Mesenchymal stem cell (in vitro differentiated cells and primary cell): ENCODE results near the gene PCBD2. TPM values are rescaled to one million over a fixed set of nuclear protein-coding genes. Genes with fewer than 3 reads are reported as not detected.
A peak's percentile ranks its signal among the peaks of the same experiment; 100 is the strongest.
"Not testable (repeated sequence)": the region's sequence is repeated elsewhere in the genome, so short reads cannot be mapped to it uniquely, and the experiment has no call there.

Experiments used
- DNase-seq: peaks from one replicate; pipeline ENCODE4 v3.0.0-alpha.2; 2013
- H2AFZ ChIP-seq: one replicate; pipeline ENCODE4 v1.6.1; 2013; ENCODE audit warnings: low read depth, mild to moderate bottlenecking, control low read depth, inconsistent platforms, low read length, moderate library complexity
- H2AK5ac ChIP-seq: 2 replicates; pipeline ENCODE4 v1.6.1; 2013; ENCODE audit warnings: low read length, moderate library complexity, mild to moderate bottlenecking, inconsistent platforms; ENCODE audit not compliant: severe bottlenecking
- H2BK120ac ChIP-seq: one replicate; pipeline ENCODE4 v1.6.1; 2013; ENCODE audit warnings: low read depth, mild to moderate bottlenecking, inconsistent platforms, low read length, moderate library complexity
- H2BK12ac ChIP-seq, 2 experiments: one replicate each; pipeline ENCODE4 v1.6.1; 2013; ENCODE audit warnings: inconsistent platforms in 2 of 2, low read length in 2 of 2, mild to moderate bottlenecking in 2 of 2, moderate library complexity in 2 of 2, control low read depth in 1 of 2
- H2BK15ac ChIP-seq: one replicate; pipeline ENCODE4 v1.6.1; 2013; ENCODE audit warnings: mild to moderate bottlenecking, low read depth, inconsistent platforms; ENCODE audit not compliant: poor library complexity, severe bottlenecking
- H2BK5ac ChIP-seq: 2 replicates; pipeline ENCODE4 v1.6.1; 2013; ENCODE audit warnings: low read depth, mild to moderate bottlenecking, low read length, control low read depth, inconsistent platforms; ENCODE audit not compliant: poor library complexity, severe bottlenecking
- H3K14ac ChIP-seq, 2 experiments: one replicate each; pipeline ENCODE4 v1.6.1; 2013; ENCODE audit warnings: inconsistent platforms in 2 of 2, low read length in 2 of 2, control low read depth in 1 of 2, mild to moderate bottlenecking in 1 of 2, moderate library complexity in 1 of 2
- H3K18ac ChIP-seq, 2 experiments: one replicate each; pipeline ENCODE4 v1.6.1; 2013; ENCODE audit warnings: inconsistent platforms in 2 of 2, low read length in 2 of 2, control low read depth in 1 of 2, low read depth in 1 of 2, mild to moderate bottlenecking in 1 of 2
- H3K23ac ChIP-seq, 2 experiments: one replicate each; pipeline ENCODE4 v1.6.1; 2013; ENCODE audit warnings: inconsistent platforms in 2 of 2, low read length in 2 of 2, mild to moderate bottlenecking in 2 of 2, moderate library complexity in 2 of 2, control low read depth in 1 of 2
- H3K27ac ChIP-seq: 2 replicates; pipeline ENCODE4 v1.5.1; 2013; ENCODE audit warnings: mild to moderate bottlenecking, moderate library complexity, low read length, control low read depth, inconsistent platforms; ENCODE audit not compliant: poor library complexity, severe bottlenecking
- H3K27me3 ChIP-seq, 2 experiments: 2 replicates each; pipeline versions ENCODE4 v1.6.1 to v1.7.0; 2013; ENCODE audit warnings: low read length in 2 of 2, mild to moderate bottlenecking in 2 of 2, moderate library complexity in 2 of 2, control low read depth in 1 of 2, inconsistent platforms in 1 of 2; ENCODE audit not compliant: control insufficient read depth in 1 of 2, insufficient read depth in 1 of 2
- H3K36me3 ChIP-seq, 2 experiments: 2 replicates each; pipeline versions ENCODE4 v1.6.1 to v1.7.0; 2013; ENCODE audit warnings: low read length in 2 of 2, control low read depth in 1 of 2, inconsistent platforms in 1 of 2, low read depth in 1 of 2, mild to moderate bottlenecking in 1 of 2; ENCODE audit not compliant: insufficient read depth in 2 of 2, control insufficient read depth in 1 of 2
- H3K4ac ChIP-seq, 2 experiments: one replicate each; pipeline ENCODE4 v1.6.1; 2013; ENCODE audit warnings: inconsistent platforms in 2 of 2, low read length in 2 of 2, mild to moderate bottlenecking in 2 of 2, moderate library complexity in 2 of 2, control low read depth in 1 of 2, low read depth in 1 of 2
- H3K4me1 ChIP-seq: 2 replicates; pipeline ENCODE4 v1.6.1; 2013; ENCODE audit warnings: low read depth, low read length, control low read depth; ENCODE audit not compliant: control insufficient read depth, insufficient read depth
- H3K4me2 ChIP-seq: 2 replicates; pipeline ENCODE4 v1.6.1; 2013; ENCODE audit warnings: low read length, mild to moderate bottlenecking, inconsistent platforms; ENCODE audit not compliant: poor library complexity, severe bottlenecking
- H3K4me3 ChIP-seq, 2 experiments: 2 replicates each; pipeline versions ENCODE4 v1.5.1 to v1.7.0; 2013; ENCODE audit warnings: low read length in 2 of 2, mild to moderate bottlenecking in 2 of 2, control low read depth in 1 of 2, low read depth in 1 of 2; ENCODE audit not compliant: insufficient read depth in 1 of 2
- H3K79me1 ChIP-seq: replicated peaks from 2 replicates; pipeline ENCODE4 v1.6.1; 2013; ENCODE audit warnings: mild to moderate bottlenecking, control low read depth, low read length, inconsistent platforms; ENCODE audit not compliant: poor library complexity, severe bottlenecking
- H3K9ac ChIP-seq: 2 replicates; pipeline ENCODE4 v1.7.0; 2013; ENCODE audit warnings: mild to moderate bottlenecking, low read length, moderate library complexity
- H3K9me3 ChIP-seq: 2 replicates; pipeline ENCODE4 v1.7.0; 2013; ENCODE audit warnings: mild to moderate bottlenecking, low read length; ENCODE audit not compliant: control insufficient read depth
- H4K8ac ChIP-seq: one replicate; pipeline ENCODE4 v1.6.1; 2013; ENCODE audit warnings: inconsistent platforms, mild to moderate bottlenecking, low read length, moderate library complexity
- H4K91ac ChIP-seq: one replicate; pipeline ENCODE4 v1.6.1; 2013; ENCODE audit warnings: mild to moderate bottlenecking, low read length, inconsistent platforms
- WGBS: methylation state at CpG from one replicate; pipeline ENCODE4 v1.1.7; 2013; ENCODE audit warnings: mixed read lengths; 5-methylcytosine and 5-hydroxymethylcytosine counted together
- polyA plus RNA-seq, 2 experiments: library from polyadenylated mRNA; stranded (reverse); fragments of 200-250 nt; gene quantifications; one replicate each; pipeline ENCODE4 v1.2.3, GENCODE V29; 2013

The PCBD2 gene
- polyA plus RNA-seq (2013, experiment 1 of 2) = 4.8 TPM
- polyA plus RNA-seq (2013, experiment 2 of 2) = 4.6 TPM

GRCh38 chr5:134904610-134905245 lies at the start of gene PCBD2:
PCBD2 (plus strand) TSS chr5:134905131; CDS start chr5:134905140, 9 bp downstream.
- Histone ChIP-seq H3K27ac (peak within 1 kb of the TSS; percentile 99), H3K9ac (peak within 1 kb of the TSS; percentile 97), H3K18ac (peak within 1 kb of the TSS; percentile 96 to 98), H3K36me3 (peaks cover 6 to 22% of the 10 kb centered on the region in 2 experiments), H3K14ac (peak within 1 kb of the TSS; percentile 57 to 97), H2BK120ac (peak within 1 kb of the TSS; percentile 95), H2AK5ac (peak within 1 kb of the TSS; percentile 86), H3K4ac (peak within 1 kb of the TSS; percentile 75 to 87), H3K27me3 (no peaks in the 10 kb centered on the region), H2BK12ac (peak within 1 kb of the TSS in 1 of 2 experiments; percentile 95), H3K23ac (peak within 1 kb of the TSS in 1 of 2 experiments; percentile 93), H3K4me2 (peak within 1 kb of the TSS; percentile 84), H3K9me3 (no peaks in the 10 kb centered on the region), H3K4me3 (peak within 1 kb of the TSS; percentile 80 to 93), H3K4me1 (peaks cover 3% of the 10 kb centered on the region), H3K79me1 (peaks cover 15% of the 10 kb centered on the region), H2BK15ac (peak within 1 kb of the TSS; percentile 83), H4K91ac (peak within 1 kb of the TSS; percentile 97), H2AFZ (peak within 1 kb of the TSS; percentile 86), H4K8ac (peak within 1 kb of the TSS; percentile 99), H2BK5ac (peak within 1 kb of the TSS; percentile 90)
- DNase-seq = peak; percentile 88
- WGBS = under 1% methylated on average over 45 of the region's 84 CpGs

DNA sequence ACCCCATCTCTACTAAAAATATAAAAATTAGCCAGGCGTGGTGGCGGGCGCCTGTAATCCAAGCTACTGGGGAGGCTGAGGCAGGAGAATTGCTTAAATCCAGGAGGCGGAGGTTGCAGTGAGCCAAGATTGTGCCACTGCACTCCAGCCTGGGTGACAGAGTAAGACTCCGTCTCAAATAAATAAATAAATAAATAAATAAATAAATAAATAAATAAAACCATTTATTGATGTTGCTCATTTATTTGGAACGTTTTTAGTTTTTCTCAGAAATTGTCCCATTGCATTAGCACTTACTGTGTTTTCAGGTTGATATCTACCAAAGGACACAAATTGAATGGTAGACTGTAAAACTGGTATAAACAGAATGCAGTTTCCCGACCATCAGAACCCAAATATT lies 48.5 kb upstream of the PCBD2 start:
- not testable (repeated sequence) for H3K27ac ChIP-seq, H2BK15ac ChIP-seq, H3K4me2 ChIP-seq, H3K79me1 ChIP-seq, H2BK5ac ChIP-seq, H2AK5ac ChIP-seq, H3K4me1 ChIP-seq, H3K18ac ChIP-seq, DNase-seq, H3K14ac ChIP-seq, H2BK12ac ChIP-seq, H3K4me3 ChIP-seq, H3K9me3 ChIP-seq, H4K91ac ChIP-seq, H2BK120ac ChIP-seq, H3K4ac ChIP-seq, H4K8ac ChIP-seq, H3K23ac ChIP-seq, H2AFZ ChIP-seq, H3K27me3 ChIP-seq
- WGBS = 100% methylated on average over 2 of the region's 7 CpGs
- Histone ChIP-seq H3K36me3 (peaks cover 26 to 78% of the 10 kb centered on the region in 2 experiments), H3K9ac (peak overlapping the region; percentile 8)

- H3K14ac ChIP-seq = no peak overlapping the region
- H2BK12ac ChIP-seq = no peak overlapping the region
- no peak overlapping the region for H3K4me3 ChIP-seq
- H3K9ac ChIP-seq = no peak overlapping the region
- H3K79me1 ChIP-seq = peaks cover 6% of the 10 kb centered on the region
- no peak for DNase-seq
- no peak overlapping the region for H2BK15ac ChIP-seq
- no peak overlapping the region for H2AK5ac ChIP-seq
- H4K91ac ChIP-seq = no peak overlapping the region
- no peak overlapping the region for H4K8ac ChIP-seq
- no peak overlapping the region for H2BK120ac ChIP-seq
- H3K36me3 ChIP-seq = peaks cover 33 to 82% of the 10 kb centered on the region in 2 experiments
- H3K18ac ChIP-seq = no peak overlapping the region
- H2AFZ ChIP-seq = no peak overlapping the region
- no peaks in the 10 kb centered on the region for H3K4me1 ChIP-seq
- no peak overlapping the region for H2BK5ac ChIP-seq
- peak overlapping the region in 1 of 2 experiments; percentile 90 for H3K23ac ChIP-seq
- no CpG with 5 or more reads among the region's 3 CpGs for WGBS
- no peak overlapping the region for H3K27ac ChIP-seq
- no peaks in the 10 kb centered on the region for H3K27me3 ChIP-seq
- H3K4ac ChIP-seq = no peak overlapping the region
- no peak overlapping the region for H3K4me2 ChIP-seq
- no peaks in the 10 kb centered on the region for H3K9me3 ChIP-seq
Observed at GRCh38 chr5:134857401-134857800, 47.5 kb upstream of the PCBD2 start.

DNA sequence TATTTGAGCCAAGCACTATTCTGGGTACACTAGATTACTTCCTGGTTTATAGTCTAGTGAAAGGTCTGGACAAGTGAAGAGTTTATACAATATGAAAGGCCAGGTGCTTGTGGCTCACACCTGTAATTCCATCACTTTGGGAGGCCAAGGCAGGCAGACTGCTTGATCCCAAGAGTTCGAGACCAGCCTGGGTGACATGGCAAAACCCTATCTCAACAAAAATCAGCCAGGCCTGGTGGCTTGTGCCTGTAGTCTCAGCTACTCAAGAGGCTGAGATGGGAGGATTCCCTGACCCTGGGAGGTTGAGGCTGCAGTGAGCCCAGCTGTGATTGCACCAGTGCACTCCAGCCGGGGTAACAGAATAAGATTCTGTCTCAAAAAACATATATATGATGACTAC lies 40.2 kb upstream of the PCBD2 start:
- H3K14ac ChIP-seq = no peak overlapping the region
- H2AK5ac ChIP-seq = no peak overlapping the region
- H3K36me3 ChIP-seq = peaks cover 32 to 39% of the 10 kb centered on the region in 2 experiments
- WGBS = 100% methylated on average over 1 of the region's 2 CpGs
- no peak overlapping the region for H3K18ac ChIP-seq
- no peak overlapping the region for H3K9ac ChIP-seq
- H3K79me1 ChIP-seq = peaks cover 3% of the 10 kb centered on the region
- H2AFZ ChIP-seq = no peak overlapping the region
- no peak overlapping the region for H3K23ac ChIP-seq
- no peaks in the 10 kb centered on the region for H3K9me3 ChIP-seq
- no peak overlapping the region for H3K27ac ChIP-seq
- no peak overlapping the region for H2BK5ac ChIP-seq
- no peak overlapping the region for H3K4me2 ChIP-seq
- H4K8ac ChIP-seq = no peak overlapping the region
- no peak overlapping the region for H3K4me3 ChIP-seq
- H3K4me1 ChIP-seq = no peaks in the 10 kb centered on the region
- no peak overlapping the region for H2BK15ac ChIP-seq
- no peak overlapping the region for H3K4ac ChIP-seq
- no peak for DNase-seq
- H3K27me3 ChIP-seq = no peaks in the 10 kb centered on the region
- no peak overlapping the region for H4K91ac ChIP-seq
- H2BK120ac ChIP-seq = no peak overlapping the region
- H2BK12ac ChIP-seq = no peak overlapping the region
